ENCODE results near the gene PPP2R3B. TPM values are rescaled to one million over a fixed set of nuclear protein-coding genes. Genes with fewer than 3 reads are reported as not detected.

PPP2R3B gene
- total and polyA plus RNA-seq, 2 of the 13 experiments (the other 11 are each of a cell fraction or from before 2014, with no cell fraction given) = 17.0 to 21.4 TPM

DNA sequence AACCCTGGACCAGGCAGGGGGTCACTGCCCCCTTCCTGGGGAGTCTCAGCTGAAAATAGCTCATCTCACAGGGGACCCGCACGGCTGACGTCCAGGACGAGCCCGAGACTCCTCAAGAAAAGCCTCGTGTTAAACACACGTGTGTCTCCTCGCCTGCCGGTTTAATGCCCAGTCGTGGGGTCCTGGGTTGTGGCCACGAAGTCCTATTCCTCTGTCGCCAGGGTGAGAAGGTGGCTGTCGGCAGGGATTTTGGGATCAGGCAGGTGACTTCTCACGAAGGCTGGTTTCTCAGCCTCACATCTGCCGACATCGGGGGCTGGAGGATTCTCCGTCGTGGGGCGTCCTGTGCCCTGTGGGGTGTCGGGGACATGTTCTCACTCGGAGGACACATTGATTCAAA lies 44.3 kb upstream of the PPP2R3B start (continued):
- TF ChIP-seq CREM (IDR thresholded peaks at IDR 0.05) (no peak), CREM (CRISPR knock-in tag; IDR thresholded peaks at IDR 0.05) (no peak), MYNN (CRISPR knock-in tag; IDR thresholded peaks at IDR 0.05; ENCODE audit: low read depth) (no peak), PAX8 (CRISPR knock-in tag; IDR thresholded peaks at IDR 0.05; ENCODE audit: borderline replicate concordance) (no peak), PLSCR1 (CRISPR knock-in tag; IDR thresholded peaks at IDR 0.05; ENCODE audit: borderline replicate concordance) (no peak), ZKSCAN5 (CRISPR knock-in tag; IDR thresholded peaks at IDR 0.05) (no peak)

GRCh38 chrX:429266-429825 lies 42.6 kb upstream of the PPP2R3B start:
- in situ Hi-C loops (cut with HindIII; ENCODE audit: extremely low pct_ligation_motif_present, low pct_unique_long_range_greater_than_20kb) = loop anchor here (5.0 kb wide), 1 partner anchor 693 kb away; no protein-coding TSS in a partner anchor
- Histone ChIP-seq H4K20me1 (ENCODE audit: insufficient read depth, low read length) (no peaks in the 10 kb centered on the region), H3K4me2 (ENCODE audit: low read depth, low read length) (no peak overlapping the region), H3K79me2 (ENCODE audit: insufficient read depth, low read length) (no peaks in the 10 kb centered on the region), H3K27me3 (ENCODE audit: control insufficient read depth in 1 of 2, insufficient read depth in 2 of 2, low read length in 2 of 2) (peaks cover 2 to 18% of the 10 kb centered on the region in 2 experiments; a peak in 4 of 5 replicates), H3K4me3 (replicated peaks in 1 of 3; ENCODE audit: insufficient read depth in 1 of 3, low read depth in 2 of 3, low read length in 3 of 3) (no peak overlapping the region), H2AFZ (ENCODE audit: low read length) (no peak overlapping the region), H3K27ac (ENCODE audit: extremely low read length, insufficient read depth, low read length) (no peak overlapping the region), H3K9ac (ENCODE audit: insufficient read depth, low read depth, low read length) (no peak overlapping the region), H3K36me3 (replicated peaks in 1 of 2; ENCODE audit: control insufficient read depth in 1 of 2, insufficient read depth in 2 of 2, low read length in 2 of 2) (no peaks in the 10 kb centered on the region), H3K9me3 (ENCODE audit: low read length) (no peaks in the 10 kb centered on the region), H3K4me1 (ENCODE audit: insufficient read depth, low read length) (no peaks in the 10 kb centered on the region)
- FAIRE-seq (no peak), ATAC-seq (no peak), DNase-seq (ENCODE audit: low spot score) (no peak)
- 33% methylated on average over 7 of the region's 24 CpGs for WGBS (ENCODE audit: low lambda C conversion rate)
- CTCF ChIA-PET (ENCODE audit: low intra/inter-chr PET ratio, low total read pairs) = no interaction called here
- intact Hi-C loops (cut with micrococcal nuclease; ENCODE audit: unreplicated experiment) = loop anchor here (5.0 kb wide), 1 partner anchor 693 kb away; no protein-coding TSS in a partner anchor
- no TSS peak for BruUV-seq (replicated peaks)
- POLR2A ChIA-PET = no interaction called here
- TF ChIP-seq ADNP (CRISPR knock-in tag; IDR thresholded peaks at IDR 0.05) (no peak), NFKBIZ (CRISPR knock-in tag; IDR thresholded peaks at IDR 0.05) (no peak), ZNF547 (CRISPR knock-in tag; IDR thresholded peaks at IDR 0.05) (no peak), NFKB2 (CRISPR knock-in tag; IDR thresholded peaks at IDR 0.05; ENCODE audit: borderline replicate concordance) (no peak), ZNF546 (CRISPR knock-in tag; conservative IDR thresholded peaks at IDR 0.05) (no peak), ZNF557 (CRISPR knock-in tag; IDR thresholded peaks at IDR 0.05) (no peak), THAP11 (CRISPR knock-in tag; IDR thresholded peaks at IDR 0.05) (no peak), KAT8 (CRISPR knock-in tag; IDR thresholded peaks at IDR 0.05) (no peak), ZMAT3 (CRISPR knock-in tag; conservative IDR thresholded peaks at IDR 0.05) (no peak)
- TF ChIP-seq, protein P1, sequence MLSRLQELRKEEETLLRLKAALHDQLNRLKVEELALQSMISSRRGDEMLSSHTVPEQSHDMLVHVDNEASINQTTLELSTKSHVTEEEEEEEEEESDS (CRISPR knock-in tag; IDR thresholded peaks at IDR 0.05; ENCODE audit: borderline replicate concordance) = no peak
- TF ChIP-seq, protein P2, sequence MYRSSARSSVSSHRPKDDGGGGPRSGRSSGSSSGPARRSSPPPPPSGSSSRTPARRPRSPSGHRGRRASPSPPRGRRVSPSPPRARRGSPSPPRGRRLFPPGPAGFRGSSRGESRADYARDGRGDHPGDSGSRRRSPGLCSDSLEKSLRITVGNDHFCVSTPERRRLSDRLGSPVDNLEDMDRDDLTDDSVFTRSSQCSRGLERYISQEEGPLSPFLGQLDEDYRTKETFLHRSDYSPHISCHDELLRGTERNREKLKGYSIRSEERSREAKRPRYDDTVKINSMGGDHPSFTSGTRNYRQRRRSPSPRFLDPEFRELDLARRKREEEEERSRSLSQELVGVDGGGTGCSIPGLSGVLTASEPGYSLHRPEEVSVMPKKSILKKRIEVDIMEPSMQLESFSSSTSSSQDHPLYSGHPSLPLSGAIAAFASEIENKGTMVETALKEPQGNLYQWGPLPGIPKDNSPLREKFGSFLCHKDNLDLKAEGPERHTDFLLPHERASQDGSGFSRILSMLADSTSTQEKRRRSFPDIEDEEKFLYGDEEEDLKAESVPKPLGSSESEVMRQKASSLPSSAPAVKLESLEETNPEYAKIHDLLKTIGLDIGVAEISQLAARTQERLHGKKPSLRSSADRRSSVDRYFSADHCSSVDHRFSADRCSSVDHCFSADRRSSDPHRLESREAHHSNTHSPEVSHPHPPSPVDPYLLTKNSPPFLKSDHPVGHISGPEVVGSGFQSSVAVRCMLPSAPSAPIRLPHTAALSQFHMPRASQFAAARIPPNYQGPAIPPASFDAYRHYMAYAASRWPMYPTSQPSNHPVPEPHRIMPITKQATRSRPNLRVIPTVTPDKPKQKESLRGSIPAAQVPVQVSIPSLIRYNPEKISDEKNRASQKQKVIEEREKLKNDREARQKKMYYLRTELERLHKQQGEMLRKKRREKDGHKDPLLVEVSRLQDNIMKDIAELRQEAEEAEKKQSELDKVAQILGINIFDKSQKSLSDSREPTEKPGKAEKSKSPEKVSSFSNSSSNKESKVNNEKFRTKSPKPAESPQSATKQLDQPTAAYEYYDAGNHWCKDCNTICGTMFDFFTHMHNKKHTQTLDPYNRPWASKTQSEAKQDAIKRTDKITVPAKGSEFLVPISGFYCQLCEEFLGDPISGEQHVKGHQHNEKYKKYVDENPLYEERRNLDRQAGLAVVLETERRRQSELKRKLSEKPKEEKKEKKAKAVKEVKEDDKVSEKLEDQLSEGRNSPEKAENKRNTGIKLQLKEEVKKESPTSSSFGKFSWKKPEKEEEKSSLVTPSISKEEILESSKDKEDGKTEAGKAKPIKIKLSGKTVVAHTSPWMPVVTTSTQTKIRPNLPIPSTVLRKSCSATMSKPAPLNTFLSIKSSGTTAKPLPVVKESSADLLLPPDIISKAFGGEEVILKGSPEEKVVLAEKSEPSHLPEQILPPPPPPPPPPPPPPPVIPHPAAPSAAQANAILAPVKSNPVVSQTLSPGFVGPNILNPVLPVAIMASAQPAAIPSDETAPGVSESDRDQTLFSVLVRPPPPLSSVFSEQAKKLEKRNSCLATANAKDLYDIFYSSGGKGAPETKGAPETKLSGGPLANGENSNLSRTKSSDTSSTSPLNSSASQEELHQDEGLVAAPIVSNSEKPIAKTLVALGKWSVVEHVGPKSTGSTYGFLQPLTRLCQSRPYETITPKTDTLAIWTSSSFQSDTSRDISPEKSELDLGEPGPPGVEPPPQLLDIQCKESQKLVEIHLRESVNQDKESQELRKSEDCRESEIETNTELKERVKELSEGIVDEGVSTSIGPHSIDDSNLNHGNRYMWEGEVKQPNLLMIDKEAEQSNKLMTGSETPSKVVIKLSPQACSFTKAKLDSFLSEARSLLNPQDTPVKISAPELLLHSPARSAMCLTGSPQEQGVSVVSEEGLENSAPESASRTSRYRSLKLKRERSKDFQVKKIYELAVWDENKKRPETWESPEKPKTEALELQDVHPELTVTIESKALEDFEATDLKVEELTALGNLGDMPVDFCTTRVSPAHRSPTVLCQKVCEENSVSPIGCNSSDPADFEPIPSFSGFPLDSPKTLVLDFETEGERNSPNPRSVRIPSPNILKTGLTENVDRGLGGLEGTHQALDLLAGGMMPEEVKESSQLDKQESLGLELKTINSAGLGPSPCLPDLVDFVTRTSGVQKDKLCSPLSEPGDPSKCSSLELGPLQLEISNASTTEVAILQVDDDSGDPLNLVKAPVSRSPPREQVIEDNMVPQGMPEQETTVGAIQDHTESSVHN (CRISPR knock-in tag; IDR thresholded peaks at IDR 0.05) = no peak

All from HepG2 (cell line).